Hematopoietic multipotent progenitor cell treated with erythropoietin and hydrocortisone succinate and interleukin-3 and kit ligand, for 8 days (in vitro differentiated cells): ENCODE data around the gene NKTR.

Experiments used
- DNase-seq: peaks from one replicate; pipeline ENCODE4 v3.0.0-alpha.2; 2015

The NKTR gene

DNA sequence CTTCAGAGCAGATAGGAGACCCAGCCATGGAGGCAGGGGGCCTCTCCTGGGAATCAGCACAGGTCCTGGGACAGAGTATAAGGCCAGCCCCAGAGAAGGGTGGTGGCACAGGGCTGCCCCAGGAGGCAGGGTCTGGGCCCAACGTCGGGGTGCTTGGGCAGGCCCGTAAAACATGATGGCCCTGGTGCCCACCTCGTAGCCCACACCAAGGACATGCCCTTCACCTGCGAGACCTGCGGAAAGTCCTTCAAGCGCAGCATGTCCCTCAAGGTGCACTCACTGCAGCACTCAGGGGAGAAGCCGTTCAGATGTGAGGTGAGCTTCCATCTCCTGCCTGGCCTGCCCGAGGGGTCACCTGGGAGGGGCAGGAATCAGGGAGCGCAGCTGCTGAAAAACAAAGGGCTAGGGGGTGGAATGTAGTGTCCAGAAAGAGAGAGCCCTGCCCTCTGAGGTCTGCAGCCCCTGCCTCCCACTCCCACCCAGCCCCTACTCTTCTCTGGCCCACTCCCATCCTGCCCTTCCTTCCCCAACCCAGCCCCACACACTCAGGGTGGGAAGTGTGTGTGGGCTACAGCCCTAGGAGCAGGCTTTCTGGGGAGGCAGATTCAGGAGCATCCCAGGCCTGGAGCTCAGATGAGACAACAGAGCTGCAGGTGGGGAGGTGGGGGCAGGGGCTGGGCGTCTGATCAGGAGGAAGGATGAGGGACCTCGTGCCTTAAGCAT is 62.5 kb downstream of the NKTR start:
- DNase-seq = no peak

DNA sequence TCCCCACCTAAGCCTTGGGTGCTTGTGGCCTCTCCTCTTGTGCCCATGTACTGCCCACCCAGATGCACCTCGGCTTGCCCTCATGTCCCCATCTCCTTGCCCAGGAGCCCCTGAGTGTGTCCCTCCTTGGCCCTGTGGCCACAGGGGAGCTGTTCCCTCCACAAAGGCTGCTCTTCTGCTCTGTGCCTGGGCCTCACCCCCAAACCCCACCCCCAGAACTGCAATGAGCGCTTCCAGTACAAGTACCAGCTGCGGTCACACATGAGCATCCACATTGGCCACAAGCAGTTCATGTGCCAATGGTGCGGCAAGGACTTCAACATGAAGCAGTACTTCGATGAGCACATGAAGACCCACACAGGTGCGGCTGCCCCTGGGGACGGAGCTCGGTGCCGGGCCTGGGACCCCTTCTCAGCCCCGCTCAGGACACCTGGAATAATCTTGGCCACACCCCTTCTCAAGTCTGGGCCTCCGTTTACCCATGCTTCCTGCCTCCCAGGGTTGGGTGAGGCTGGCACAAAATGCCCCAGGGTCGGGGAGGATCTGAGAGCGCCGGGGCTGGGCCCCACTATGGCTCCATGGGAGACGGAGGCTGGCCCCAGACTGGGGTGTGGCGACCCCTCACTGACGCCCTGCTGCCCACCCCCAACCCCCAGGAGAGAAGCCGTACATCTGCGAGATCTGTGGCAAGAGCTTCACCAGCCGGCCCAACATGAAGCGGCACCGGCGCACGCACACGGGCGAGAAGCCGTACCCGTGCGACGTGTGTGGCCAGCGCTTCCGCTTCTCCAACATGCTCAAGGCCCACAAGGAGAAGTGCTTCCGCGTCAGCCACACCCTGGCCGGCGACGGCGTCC is 63.3 kb downstream of the NKTR start:
- DNase-seq = no peak

DNA sequence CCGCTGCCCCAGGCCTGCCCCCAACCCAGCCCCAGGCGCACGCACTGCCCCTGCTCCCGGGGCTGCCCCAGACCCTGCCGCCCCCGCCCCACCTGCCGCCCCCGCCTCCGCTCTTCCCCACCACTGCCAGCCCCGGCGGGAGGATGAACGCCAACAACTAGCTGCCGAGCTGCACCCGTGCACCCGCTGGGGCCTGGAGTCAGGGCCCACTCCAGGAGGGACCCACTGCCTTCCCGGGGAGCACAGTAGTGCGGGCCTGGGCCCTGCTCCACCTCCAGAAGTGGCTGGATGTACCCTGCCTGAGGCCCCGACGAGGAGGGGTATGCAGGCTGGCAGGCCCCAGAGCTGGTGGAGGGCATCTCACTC is 63.9 kb downstream of the NKTR start:
- no peak for DNase-seq

DNA sequence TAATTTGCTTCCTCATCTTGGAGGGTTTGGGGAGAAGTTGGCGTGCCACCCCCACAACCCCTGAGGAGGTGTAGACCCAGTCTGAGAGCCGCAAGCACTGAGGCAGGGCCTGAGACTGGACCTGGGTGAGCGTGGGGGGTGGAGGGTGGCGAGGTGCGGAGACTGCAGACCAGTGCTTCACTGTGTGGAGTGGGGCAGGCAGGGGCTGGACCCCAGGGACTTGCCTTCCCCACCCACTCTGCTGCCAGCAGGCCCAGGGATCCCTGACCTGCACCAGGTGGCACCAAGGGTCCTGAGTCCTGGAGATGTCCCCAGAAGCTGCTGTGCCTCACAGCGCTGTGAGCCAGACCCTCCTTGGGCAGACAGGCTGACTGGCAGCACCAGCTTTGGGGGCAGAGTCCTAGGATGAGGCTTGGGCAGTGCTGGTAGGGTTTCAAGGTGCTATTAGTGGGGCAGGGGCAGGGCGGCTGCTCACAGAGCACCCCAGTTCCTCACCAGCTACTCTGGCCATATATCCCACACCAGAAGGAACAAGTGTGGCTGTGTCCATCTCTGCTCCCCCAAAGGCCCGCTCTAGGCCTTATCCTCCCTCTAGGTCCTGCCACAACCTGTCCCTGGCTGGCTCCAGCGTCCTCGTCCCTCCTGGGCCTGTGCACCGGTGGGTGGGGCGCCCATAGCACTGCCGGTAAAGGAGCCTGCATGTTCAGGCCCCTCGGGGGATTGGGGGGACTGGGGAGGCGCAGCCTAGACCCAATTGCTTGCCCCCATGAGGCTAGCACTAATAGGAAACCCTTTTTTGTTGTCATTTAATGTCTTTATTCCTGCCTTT is 64.8 kb downstream of the NKTR start:
- DNase-seq = no peak

DNA sequence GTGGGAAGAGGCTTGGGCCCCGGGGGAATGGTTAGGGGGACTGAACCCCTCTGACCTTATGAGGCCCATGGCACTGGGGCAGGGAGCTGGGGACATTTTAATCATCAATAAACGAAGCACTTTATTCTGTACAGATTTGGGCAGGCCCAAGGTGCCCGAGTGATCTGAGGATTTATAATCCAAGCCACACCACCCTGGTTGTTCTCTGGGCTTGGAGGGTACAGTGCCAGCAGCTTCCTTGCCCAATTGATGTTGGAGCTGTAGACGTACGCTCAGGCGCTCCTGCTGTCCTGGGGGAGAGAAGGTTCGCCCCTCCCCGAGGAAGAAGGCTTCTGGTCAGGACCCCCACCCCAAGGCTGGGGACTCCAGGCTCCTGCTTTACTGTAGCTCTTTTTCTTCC is 65.5 kb downstream of the NKTR start:
- no peak for DNase-seq

DNA sequence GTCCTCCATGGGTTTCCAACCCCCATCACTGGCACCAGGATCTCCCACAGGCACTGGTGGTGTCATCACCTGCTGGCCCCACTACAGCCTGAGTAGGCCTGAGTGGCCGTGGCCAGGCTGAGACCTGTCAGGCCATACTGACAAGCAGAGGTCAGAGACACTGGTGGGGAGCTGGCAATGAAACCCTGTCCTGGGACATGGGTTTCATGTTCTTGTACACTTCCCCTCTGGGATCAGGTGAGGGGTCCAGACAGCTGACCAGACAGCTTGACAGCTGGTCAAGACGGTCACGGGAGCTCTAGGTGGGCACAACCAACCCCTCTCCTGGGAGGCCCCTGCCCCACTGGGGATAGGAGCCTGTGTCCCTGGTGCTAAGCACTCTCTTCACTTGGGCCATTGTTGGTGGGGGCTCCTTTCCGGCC is 66.1 kb downstream of the NKTR start:
- no peak for DNase-seq

DNA sequence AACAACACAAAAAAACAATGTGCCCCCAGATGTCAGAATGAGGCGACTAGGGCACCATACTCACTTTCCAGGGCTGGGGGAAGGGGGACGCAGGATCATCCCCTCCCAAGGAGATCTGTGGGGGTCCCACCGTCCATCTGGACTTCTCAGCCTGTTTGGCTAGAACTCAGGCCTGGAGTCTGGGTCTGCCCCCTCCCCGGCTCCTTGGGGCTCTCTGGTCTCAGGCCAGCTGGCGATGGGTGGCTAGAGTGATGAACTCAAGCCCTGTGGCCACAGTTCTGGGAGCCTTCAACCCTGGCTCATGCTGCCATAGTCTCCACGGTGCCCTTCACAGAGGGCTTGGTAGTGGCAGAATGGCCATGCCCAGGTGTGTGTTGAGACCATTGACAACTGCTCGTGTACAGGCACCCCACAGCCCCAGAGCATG is 66.6 kb downstream of the NKTR start:
- no peak for DNase-seq

DNA sequence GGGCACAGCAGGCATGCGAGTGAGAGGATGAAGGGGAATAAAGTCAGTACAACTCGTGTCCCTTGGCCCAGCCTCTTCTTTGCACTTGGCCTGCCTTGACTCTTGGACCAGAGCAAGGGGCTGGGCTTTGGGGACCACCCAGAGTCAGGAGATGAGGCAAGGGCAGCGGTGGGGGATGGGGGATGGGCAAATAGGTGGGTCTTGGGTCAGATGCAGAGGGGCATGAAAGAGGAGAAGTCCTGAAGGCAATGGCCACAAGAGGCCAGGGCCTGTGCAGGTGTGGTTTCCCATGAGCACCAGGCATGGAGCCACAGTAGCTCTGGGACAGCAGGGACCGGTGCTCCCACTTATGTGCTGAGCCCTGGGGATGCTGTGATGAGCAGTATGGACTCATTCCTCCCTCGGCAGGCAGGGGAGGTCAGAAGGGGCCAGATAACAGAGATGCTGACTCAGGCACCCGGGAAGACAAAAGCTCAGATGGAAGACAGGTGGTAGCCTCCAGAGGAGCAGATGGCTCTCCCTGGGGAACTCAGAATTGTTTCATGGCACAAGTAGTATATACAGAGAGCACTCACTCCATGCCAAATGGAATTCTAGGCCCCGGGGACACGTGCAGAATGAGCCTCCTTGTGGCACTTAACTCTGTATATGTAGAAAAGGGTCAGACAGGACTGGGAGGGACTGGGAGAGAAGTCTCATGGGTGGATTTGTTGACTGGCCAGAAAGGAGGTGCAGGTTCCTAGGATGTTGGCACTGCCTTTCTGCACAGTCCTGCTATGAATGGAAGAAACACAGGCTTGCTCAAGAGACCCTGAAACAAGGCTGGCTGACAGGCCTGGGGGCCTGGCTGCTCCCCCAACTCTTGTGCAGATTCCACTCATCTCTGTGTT is 67.3 kb downstream of the NKTR start:
- DNase-seq = no peak

DNA sequence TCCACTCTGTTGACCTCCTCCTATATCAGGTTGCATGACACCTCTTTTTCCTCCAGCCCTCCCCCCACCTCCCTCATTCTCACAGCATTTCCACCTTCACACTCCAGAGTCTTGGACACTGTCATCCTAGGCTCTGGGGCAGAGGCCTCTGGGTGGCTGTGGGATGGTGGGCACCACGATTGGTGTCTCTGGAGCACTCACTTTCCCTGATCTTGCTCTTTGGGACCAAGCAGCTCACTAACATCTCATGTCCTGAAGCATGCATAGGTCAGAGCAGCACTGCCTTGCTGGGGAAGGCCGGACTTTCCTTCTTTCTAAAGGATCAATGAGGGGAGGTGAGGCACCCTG is 67.9 kb downstream of the NKTR start:
- DNase-seq = no peak

DNA sequence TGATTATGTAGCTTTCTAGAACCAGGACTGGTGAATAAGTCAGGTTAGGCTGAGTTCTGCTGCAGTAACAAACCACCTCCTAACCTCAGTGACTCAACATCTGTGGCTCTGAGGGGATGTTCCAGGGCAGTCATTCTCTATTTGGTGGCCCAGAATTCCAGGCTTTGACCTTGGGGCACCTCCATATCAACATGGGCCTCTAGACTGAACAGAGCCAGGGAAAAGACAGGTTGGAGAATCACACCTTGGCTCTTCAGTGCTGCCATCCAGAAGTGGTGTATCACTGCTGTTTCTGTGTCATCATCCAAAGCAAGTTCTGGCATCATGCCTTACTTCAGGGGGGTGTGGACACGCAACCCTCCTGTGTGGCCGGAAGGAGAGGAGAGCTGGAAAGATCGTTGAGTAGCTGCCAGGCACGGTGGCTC is 68.3 kb downstream of the NKTR start:
- DNase-seq = no peak

DNA sequence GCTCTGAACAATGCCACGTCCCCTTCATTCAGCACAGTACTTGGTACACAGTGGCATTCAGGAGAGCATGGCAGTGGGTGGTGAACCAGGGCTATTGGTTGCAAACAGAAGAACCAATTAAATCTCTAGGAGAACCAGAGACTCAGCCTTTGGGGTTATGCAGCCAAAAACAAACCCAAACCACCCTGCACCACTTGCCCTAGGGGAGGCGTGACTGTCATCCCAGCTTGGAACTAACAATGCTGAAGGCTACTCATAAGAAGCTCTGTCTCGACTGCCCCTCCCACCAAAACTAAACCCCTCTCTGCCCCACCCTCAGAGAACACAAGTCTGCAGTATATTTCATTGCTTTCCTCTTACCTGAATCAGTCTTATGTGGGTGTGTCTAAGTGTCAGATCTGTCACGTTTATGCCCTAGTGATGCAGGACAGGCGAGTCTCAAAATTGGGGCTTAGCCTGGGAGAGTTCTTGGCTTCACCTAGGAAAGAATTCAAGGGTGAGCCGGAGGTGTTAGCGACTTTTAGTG is 69.6 kb downstream of the NKTR start:
- DNase-seq = no peak

DNA sequence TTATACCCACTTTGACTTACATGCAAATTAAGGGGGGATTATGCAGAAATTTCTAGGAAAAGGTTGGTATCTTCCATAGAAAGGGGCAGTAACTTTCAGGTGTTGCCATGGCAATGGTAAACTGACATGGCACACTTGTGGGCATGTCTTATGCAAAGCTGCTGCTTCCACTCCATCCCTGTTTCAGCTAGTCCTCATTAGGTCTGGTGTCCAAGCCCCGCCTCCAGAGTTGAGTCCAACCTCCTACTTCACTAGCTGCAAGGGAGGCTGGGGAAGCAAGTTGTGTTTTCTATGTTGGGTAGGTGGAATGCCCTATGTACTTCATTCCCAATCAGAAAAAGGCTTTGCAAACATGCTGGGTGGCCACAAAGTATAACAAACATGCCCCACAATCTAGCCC is 70.2 kb downstream of the NKTR start:
- no peak for DNase-seq

DNA sequence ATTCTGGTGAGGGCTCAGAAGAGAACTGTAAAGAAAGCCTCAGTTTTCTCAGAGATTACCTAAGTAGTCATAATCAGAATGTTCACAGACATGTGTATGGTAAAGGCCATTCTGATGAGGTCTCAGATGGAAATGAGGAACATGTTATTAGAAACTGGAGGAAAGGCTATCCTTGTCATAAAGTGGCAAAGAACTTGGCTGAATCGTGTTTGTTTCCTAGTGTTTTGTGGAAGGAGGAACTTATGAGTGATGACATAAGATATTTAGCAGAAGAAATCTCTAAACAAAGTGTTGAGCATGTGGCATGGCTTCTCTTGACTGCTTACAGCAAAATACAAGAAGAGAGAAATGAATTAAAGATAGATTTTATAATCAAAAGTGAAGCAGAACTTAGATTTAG is 72.0 kb downstream of the NKTR start:
- no peak for DNase-seq

DNA sequence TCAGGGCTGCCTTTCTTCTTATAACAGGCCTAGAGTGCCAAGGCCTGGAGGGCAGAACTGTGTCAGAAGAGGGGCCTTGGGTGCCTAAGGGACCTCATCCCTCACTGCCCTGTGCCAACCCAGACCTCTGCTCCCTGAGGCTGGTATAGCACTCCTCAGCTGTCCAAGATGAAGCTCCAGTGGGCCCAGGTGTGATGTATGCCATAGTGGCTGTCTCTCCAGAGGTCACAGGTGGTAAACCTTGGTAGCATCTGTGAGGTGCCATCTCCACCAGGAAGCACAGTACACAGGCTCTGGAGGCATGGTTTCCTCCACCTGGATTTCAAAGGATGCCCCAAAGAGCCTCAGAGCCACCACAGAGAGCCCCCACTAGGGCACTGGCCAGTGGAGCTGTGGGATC is 72.6 kb downstream of the NKTR start:
- DNase-seq = no peak

DNA sequence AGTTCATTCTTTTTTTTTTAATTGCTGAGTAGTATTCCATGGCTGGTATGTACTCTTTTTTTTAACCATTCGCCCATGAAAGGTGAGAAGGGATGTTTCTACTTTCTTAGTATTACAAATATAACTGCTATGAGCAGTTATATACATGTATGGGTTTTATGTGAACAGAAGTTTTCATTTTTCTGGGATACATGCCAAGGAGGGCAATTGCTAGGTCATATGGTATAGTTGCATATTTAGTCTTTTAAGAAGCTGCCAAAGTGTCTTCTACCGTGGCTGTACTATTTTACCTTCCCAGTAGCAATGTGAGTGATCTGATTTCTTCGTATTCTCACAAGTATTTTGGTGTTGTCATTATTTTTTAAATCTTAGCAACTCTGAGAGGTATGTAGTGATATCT is 73.7 kb downstream of the NKTR start:
- DNase-seq = no peak

DNA sequence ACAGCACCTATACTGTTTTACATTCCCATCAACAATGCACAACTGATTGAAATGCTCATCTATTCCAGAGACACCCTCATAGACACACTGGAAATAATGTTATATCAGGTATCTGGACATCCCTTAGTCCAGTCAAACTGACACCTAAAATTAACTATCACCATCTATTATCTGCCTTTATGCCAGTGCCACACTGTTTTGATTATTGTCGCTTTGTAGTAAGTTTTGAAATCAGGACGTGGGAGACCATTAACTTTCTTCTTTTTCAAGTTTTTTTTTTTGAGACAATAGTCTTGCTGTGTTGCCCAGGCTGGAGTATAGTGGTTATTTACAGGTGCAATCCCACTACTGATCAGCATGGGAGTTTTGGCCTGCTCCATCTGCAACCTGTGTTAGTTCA is 75.4 kb downstream of the NKTR start:
- no peak for DNase-seq

DNA sequence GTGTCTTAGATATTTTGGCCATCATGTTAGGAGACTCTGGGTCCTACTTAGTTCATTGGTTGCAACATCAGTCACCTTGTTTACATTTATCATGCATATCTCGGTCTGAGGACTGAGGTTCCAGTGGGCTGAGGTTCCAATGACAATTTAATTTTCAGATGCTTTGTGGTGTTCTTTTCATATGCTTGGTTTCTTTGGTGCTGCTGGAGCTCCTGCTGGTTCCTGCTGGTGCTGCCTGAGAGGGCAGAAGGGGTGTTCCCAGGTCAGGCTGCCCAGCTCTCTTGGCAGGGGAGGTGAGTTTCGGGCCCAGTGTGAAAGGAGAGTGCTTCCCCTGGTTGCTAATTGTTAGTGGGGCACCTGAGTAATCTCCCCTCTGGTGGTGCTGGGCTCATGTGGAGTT is 78.0 kb downstream of the NKTR start:
- no peak for DNase-seq

DNA sequence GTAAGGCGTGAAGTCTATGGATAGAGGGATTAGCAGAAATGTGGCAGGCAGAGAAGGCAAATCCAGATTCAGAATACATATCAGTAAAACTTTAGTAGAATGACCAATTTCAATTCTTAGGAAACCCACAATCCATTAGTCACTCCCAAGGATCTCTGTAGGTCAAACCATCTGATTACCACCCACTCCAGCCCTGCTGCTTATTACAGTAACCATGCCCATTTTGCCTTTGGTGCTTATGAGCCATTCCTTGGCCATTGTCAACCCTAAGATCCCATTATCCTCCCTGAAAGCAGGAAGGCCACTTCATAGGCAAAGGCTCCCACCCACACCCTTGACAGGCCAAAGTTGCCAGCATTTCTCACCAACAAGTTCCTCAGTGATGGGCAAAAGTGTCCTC is 79.8 kb downstream of the NKTR start:
- DNase-seq = no peak

DNA sequence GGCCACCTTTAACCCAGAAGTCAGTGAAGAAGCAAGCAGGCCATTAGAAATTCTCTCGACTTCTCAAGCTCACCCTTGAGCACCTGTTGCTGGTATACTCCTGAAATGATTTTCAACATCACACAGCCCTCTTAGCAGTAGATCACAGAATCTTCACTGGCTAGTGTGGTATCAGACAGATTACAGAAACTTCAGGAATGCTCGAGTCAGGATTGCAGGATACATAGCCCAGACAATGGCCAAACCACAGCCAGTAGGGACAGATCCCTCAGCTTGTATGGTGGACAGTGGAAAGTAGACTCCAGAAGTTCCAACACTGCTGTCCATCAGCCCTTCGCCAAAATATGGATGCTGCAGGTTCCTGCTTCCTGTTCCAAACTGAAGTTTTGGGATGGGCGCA is 80.3 kb downstream of the NKTR start:
- DNase-seq = no peak

DNA sequence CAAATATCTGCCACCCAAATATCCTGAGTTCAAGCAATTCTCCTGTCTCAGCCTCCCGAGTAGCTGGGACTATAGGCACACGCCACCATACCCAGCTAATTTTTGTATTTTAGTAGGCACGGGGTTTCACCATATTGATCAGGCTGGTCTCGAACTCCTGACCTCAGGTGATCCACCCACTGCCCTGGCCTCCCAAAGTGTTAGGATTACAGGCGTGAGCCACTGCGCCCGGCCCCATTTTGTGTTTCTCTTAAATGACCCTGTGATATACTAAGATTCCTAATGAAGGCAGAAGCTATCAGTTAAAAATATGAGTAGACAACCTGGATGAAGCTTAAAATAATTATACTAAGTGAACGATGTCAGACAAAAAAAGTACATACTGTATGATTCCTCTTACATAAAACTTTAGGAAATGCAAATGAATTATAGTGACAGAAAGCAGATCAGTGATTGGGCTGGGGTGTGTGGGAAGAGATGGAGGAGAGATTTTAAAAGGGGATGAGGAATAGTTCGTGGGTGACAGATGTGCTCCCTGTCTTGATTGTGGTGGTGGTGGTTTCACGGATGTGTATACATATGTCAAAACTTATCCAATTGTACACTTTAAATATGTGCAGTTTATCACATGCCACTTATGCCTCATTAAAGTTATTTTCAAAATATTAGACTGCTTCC is 81.0 kb downstream of the NKTR start:
- DNase-seq = no peak

DNA sequence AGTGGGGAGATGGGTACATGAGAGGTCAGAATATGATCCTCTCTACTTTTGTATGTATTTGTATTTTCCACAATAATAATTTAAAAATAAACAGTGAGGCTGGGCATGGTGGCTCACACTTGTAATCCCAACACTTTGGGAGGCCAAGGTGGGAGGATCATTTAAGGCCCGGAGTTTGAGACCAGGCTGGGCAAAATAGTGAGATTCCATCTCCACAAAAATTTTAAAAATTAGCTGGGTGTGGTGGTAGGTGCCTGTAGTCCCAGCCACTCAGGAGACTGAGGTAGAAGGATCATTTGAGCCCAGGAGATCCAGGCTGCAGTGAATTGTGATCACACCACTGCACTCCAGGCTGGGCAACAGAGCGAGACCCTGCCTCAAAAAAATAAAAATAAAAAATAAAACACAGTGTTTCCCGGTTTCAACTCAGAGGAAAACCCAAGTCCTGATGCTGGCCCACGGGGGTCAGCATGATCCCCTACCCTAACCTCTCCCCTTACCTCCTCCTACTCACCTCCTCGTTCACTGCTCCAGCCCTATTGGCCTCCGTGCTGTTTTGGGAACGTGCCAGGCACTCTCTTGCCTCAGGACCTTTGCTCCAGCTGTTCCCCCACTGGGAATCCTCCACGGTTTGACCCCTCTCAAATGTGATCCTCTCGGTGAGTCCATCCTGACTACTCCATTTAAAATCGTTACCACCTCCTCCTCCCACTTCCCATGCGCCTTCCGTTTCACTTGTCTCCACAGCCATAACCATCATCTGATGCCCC is 82.0 kb downstream of the NKTR start:
- DNase-seq = no peak
